Lower leg skin (tissue), 3 donors: ENCODE results near the gene EPS8L2.

Experiments used
- CTCF ChIP-seq, 3 donors: fragments of 450-650 bp; IDR thresholded peaks; one replicate each; pipeline ENCODE4 v1.5.1; 2016; ENCODE audit warnings: antibody characterized with exemption in 3 of 3, mild to moderate bottlenecking in 3 of 3, moderate library complexity in 2 of 3
- POLR2A ChIP-seq, 2 donors: fragments of 450-650 bp; IDR thresholded peaks; one replicate each; pipeline ENCODE4 v1.6.1; 2016 to 2017; ENCODE audit warnings: antibody characterized with exemption in 2 of 2, mild to moderate bottlenecking in 1 of 2, moderate library complexity in 1 of 2

GRCh38 chr11:721741-722345, 15.8 kb downstream of the EPS8L2 start:
- TF ChIP-seq POLR2A (IDR thresholded peaks at IDR 0.05) (no peak), CTCF (IDR thresholded peaks at IDR 0.05) (no peak)
